RWPE2 (cell line): ENCODE measurements around the gene LHFPL2.
"Not testable (repeated sequence)": the region's sequence is repeated elsewhere in the genome, so short reads cannot be mapped to it uniquely, and the experiment has no call there.

Experiments used
- ATAC-seq: fragments of 200-7000 bp; cut with Tn5 transposase; 3 replicates; pipeline ENCODE4 v1.9.1; 2021; ENCODE audit warnings: low read depth
- DNase-seq: peaks from one replicate; pipeline ENCODE4 v3.0.0-alpha.2; 2020; ENCODE audit warnings: low spot score
- H3K27ac ChIP-seq: fragments of 450-650 bp; 2 replicates; pipeline ENCODE4 v1.5.1; 2017; ENCODE audit warnings: mild to moderate bottlenecking; ENCODE audit not compliant: poor library complexity, severe bottlenecking
- H3K27me3 ChIP-seq: fragments of 250-450 bp; sonication (Bioruptor Pico); 2 replicates; pipeline ENCODE4 v1.5.1; 2021; ENCODE audit warnings: mild to moderate bottlenecking, moderate library complexity; ENCODE audit not compliant: insufficient read depth, poor library complexity, severe bottlenecking
- H3K36me3 ChIP-seq: fragments of 250-450 bp; sonication (Bioruptor Pico); 2 replicates; pipeline ENCODE4 v1.5.1; 2020; ENCODE audit warnings: low read depth, mild to moderate bottlenecking, moderate library complexity
- H3K4me1 ChIP-seq: fragments of 250-450 bp; sonication (Bioruptor Pico); 2 replicates; pipeline ENCODE4 v1.5.1; 2021; ENCODE audit warnings: mild to moderate bottlenecking, moderate library complexity; ENCODE audit not compliant: insufficient read depth, poor library complexity, severe bottlenecking
- H3K4me3 ChIP-seq: fragments of 250-450 bp; sonication (Bioruptor Pico); 2 replicates; pipeline ENCODE4 v1.5.1; 2021; ENCODE audit warnings: mild to moderate bottlenecking, moderate library complexity; ENCODE audit not compliant: severe bottlenecking
- H3K9me3 ChIP-seq: fragments of 250-450 bp; sonication (Bioruptor Pico); 2 replicates; pipeline ENCODE4 v1.5.1; 2021; ENCODE audit warnings: mild to moderate bottlenecking, moderate library complexity; ENCODE audit not compliant: severe bottlenecking
- CTCF ChIP-seq: fragments of 450-650 bp; IDR thresholded peaks from one replicate; pipeline ENCODE4 v1.5.1; 2017; ENCODE audit warnings: mild to moderate bottlenecking, moderate library complexity; ENCODE audit not compliant: poor library complexity, severe bottlenecking

The LHFPL2 gene

DNA sequence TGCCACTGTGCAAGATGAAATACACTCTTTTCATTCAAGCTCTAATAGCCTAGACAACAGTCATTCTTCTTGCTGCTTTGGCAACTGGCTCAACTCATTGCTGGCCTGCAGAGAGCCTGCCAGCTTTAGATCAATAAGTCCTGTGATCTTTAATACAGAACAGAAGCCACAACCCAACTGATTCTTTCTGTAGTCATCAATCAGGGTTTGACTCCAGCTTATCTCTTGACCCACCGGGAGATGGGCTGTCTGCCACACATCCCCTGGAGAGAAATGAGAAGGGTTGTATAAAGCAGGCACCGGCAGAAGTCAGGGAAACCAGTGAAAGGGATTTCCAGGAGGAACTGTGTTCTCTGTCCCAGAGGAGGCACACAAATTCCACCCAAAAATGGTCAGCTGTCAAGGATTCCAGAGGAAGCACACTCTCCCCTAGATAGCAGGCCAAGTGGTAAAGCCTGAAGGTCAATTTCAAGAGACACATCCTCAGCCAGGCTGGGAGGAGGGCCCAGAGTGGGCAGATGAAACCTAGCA is 24.5 kb downstream of the LHFPL2 start:
- H3K36me3 ChIP-seq: peaks cover 69% of the 10 kb centered on the region
- DNase-seq (no peak), ATAC-seq (no peak)
- no peak overlapping the region for H3K27ac ChIP-seq
- H3K4me3 ChIP-seq: no peak overlapping the region
- H3K9me3 ChIP-seq: no peaks in the 10 kb centered on the region
- no peaks in the 10 kb centered on the region for H3K4me1 ChIP-seq
- TF ChIP-seq CTCF: no peak
- H3K27me3 ChIP-seq: no peaks in the 10 kb centered on the region

- no peak for TF ChIP-seq CTCF
- ATAC-seq: no peak
Measured at GRCh38 chr5:78622302-78622971, 26.1 kb downstream of the LHFPL2 start.

DNA sequence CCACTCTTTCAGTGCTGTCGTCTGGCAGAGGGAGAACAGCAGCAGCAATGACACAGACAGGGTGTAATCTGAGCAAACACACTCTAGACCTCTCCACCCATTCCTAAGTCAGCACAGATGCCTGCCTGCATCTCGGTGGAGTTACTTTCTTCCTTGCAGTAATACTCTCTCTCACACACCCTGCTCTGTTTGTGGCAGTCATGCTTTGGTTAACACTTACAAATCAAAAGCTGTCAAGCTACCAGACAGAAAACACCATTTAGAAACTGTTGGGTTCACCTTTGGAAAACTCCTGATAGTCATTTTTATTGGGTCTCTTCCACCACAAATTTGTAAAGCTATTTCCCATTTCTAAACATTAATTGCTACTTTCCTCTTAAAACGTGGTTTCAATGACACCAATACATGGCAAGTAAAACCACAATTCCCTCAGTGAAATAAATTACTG is 27.3 kb downstream of the LHFPL2 start:
- no peak for TF ChIP-seq CTCF
- H3K4me1 ChIP-seq: peaks cover 2% of the 10 kb centered on the region
- no peaks in the 10 kb centered on the region for H3K27me3 ChIP-seq
- ATAC-seq (no peak), DNase-seq (no peak)
- peaks cover 60% of the 10 kb centered on the region for H3K36me3 ChIP-seq
- no peaks in the 10 kb centered on the region for H3K9me3 ChIP-seq
- H3K4me3 ChIP-seq: no peak overlapping the region
- H3K27ac ChIP-seq: no peak overlapping the region

More at GRCh38 chr5:78622302-78622971, 26.1 kb downstream of the LHFPL2 start:
- H3K27me3 ChIP-seq: no peaks in the 10 kb centered on the region
- no peak overlapping the region for H3K4me3 ChIP-seq
- no peak overlapping the region for H3K27ac ChIP-seq
- H3K36me3 ChIP-seq: peaks cover 68% of the 10 kb centered on the region
- no peaks in the 10 kb centered on the region for H3K9me3 ChIP-seq
- DNase-seq: no peak
- H3K4me1 ChIP-seq: no peaks in the 10 kb centered on the region

GRCh38 chr5:78620119-78620518 is 28.5 kb downstream of the LHFPL2 start:
- peaks cover 53% of the 10 kb centered on the region for H3K36me3 ChIP-seq
- ATAC-seq, DNase-seq: not testable (repeated sequence)

DNA sequence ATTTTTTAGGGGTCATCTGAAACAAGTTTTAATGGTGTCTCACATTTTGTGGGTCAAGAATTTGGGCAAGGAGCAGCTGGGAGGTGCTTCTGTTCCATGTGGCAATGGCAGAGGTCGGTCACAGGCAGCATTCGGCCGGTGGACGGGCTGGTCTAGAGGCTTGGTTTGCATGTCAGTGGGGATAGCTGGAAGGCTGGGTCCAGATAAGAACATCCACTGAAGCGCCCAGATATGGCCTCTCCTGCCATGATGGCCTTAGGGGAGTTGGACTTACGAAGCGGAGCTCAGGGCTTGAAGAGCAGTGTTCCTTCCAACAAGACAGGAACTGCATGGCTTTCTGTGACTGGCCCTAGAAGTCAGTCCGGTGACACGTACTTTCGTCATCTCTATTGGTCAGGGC is 30.3 kb downstream of the LHFPL2 start:
- no peak for ATAC-seq
- Histone ChIP-seq H3K4me3 (no peak overlapping the region), H3K4me1 (peaks cover 12% of the 10 kb centered on the region), H3K36me3 (peaks cover 50% of the 10 kb centered on the region), H3K27ac (no peak overlapping the region), H3K9me3 (no peaks in the 10 kb centered on the region), H3K27me3 (no peaks in the 10 kb centered on the region)
- no peak for TF ChIP-seq CTCF
- no peak for DNase-seq

More at GRCh38 chr5:78620119-78620518, 28.5 kb downstream of the LHFPL2 start:
- H3K27me3 ChIP-seq, H3K9me3 ChIP-seq, H3K4me3 ChIP-seq, H3K27ac ChIP-seq: not testable (repeated sequence)
- peaks cover 12% of the 10 kb centered on the region for H3K4me1 ChIP-seq
